ELF-1 (cell line): ENCODE results near the gene SCARB1.

Experiments used
- DNase-seq: peaks from one replicate; pipeline ENCODE4 v3.0.0-alpha.2; 2016; ENCODE audit warnings: low read depth, low spot score

Gene SCARB1

DNA sequence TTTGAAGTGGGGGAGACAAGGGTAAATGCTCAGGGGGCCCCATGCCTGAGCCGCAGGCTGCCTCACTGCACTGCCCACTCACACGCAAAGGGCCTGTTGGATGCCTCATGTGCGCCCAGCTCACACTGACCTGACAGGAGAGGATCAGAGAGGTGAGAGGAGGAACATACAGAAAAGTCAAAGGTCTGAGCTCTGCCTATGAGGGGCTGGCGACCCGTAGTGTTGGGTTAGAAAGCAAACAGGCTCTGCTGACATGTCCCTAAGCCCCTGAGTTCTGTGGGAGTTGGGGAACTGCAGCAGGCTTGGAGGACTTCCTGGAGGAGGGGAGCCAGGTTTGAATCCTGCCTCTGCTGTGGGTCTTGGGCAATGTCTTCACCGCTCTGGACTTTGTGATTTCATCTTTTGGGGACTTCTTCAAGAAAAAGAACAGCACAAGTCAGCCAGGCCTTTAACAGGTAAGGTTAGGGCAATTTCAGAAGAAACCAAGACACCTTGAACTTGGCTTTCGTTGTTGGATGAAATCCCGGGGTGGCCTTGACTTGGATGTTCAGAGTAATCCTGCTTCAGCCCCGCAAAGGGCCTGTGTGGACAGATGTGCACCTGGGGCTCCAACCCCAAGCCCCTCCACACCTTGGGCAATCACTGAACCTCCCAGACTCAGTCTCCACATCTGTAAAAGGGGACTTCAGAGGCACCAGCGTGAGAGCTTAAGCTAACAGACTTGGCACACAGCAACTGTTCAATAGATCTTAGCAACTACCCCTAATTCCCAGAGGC is 116.8 kb downstream of the SCARB1 start:
- DNase-seq, result no peak

DNA sequence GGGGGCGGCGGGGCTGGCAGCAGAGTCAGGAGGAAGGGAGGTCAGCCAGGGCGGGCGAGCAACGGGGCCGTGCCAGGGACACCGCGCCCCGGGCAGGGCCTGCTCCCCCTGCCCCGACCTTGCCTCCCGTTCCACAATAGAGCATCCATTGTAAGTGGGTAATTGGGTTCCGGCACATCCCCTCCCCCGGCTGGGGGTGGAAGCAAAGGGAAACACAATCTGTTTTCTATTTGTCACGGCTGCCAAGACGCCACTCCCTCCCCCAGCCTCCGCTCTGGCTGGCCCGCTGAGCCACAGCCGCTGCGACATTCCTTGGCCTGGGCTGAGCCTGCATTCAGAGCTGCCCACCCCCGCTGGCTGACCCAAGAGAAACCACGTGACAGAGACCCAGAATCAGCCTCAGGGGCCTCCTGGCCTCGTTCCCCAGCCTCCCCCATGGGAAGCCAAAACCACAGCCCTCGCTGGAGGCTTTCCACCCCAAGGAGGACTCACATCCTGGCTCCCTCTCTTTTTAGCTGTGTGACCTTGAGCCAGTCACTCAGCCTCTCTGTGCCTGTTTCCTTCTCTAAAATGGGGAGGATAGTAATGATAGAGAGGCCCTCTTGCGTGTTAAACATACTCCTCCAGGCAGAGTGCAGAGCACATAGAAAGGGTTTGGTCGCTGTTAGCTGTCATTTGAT is 117.6 kb downstream of the SCARB1 start:
- peak; percentile 98 for DNase-seq

DNA sequence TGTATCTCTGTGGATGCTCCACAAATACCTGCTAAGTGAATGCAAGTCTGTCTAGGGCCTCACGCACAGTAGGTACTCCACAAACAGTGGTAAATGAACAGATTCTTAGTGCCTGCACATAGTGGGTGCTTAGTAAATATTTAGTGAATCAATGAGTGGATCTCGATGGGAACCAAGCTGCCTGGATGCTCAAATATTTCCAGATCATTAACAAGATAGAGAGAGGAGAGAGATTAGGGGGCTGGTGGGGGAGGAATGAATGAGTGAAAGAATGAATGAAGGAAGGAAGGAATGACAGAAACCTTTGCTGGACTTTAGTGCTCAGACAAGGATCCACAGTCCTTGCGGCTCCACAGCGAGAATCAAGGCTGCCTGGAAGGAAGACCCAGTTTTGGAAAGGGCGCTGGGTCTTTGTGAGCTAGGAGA is 118.2 kb downstream of the SCARB1 start:
- DNase-seq, result no peak

DNA sequence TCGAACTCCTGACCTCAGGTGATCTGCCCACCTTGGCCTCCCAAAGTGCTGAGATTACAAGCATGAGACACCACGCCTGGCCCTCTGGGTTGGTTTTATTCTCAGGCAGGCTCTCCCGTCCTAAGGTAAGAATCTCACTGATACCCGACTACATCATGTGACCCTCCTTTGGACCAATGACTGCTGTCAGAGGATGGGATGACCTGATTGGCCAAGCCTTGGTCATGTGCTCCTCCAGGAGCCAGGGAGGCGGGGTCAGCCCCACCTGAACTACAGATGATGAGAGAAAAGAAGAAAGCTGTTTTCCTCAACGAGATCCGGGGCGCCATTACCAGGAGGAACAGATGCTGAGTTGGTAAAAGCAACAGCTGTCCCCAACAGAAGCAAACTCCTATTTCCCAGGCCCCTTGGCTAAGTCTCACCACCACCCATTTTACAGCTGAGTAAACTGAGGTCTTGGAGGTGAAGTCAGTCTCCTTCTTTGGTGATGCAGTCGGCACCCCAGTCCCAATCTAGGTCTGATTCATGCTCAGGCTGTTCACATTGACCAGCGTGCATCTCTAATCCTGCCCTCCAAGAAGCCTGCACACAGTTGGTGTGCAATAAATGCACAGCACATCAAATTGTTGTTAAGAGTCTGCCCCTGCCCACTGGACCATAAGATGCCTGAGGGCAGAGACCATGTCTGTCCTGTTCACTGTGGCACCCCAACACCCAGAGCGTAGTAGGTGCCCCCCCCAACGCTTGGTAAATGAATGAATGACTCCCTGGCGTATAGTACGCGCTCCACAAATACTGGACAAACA is 118.8 kb downstream of the SCARB1 start:
- peak; percentile 89 for DNase-seq

DNA sequence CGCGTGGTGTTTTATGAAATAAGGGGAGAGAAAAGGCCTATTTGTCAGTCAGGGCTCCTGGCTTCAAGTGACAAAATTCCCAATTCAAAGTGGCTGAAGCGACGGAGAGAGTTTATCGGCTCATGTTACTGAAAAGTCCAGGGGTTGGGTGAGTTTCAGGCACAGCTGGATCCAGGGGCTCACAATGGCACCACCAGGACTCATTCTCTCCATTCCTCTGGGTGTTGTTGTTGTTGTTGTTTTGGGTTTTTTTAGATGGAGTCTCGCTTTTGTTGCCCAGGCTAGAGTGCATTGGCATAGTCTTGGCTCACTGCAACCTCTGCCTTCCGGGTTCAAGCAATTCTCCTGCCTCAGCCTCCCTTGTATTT is 119.4 kb downstream of the SCARB1 start:
- no peak for DNase-seq

DNA sequence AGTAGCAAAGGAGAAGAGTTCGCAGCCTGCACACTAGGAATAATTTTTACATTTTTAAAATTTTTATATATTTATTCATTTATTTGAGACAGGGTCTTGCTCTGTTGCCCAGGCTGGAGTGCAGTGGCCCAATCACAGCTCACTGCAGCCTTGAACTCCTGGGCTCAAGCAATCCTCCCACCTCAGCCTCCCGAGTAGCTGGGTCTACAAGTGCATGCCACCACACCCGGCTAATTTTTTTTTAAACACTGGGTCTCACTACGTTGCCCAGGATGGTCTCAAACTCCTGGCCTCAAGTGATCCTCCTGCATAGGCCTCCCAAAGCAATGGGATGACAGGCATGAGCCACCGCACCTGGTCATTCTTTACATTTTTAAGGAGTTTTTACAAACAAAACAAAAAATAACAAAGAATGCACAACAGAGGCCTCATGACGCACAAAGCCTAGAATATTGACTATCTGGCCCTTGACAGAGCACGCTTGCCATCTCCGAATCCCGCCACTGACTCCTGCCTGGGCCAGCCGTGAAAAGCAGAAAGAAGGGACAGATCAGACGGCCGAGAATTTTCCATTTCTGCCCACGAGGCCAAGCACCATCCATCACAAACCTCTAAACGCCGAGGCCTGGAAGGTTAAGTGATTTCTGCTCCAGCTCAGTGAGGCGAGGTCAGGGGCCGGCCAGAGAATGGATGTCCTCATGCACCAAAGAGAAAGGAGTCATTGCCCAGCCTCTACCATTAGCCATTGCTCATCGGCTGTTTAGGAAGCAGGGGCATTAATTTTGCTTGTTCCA is 120.0 kb downstream of the SCARB1 start:
- DNase-seq, result no peak

DNA sequence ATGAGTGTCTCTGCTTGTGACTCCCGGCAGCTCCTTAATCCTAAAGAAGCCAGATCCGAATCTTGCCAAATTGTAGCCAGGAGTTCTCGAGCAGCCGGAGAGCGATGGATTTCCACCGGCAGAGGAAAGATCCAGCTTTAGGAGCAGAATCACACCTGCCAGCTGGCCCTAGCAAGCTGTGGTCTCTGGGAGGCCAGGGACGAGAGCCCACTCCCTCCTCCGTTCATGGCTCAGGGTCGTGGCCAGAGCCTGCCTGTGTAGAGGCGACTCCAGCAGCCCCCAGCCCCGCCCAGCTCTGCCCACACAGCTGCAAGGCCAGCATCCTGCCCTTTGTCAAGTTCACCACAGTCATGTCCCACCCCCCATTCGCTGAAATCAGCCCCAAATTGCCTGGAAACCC is 121.0 kb downstream of the SCARB1 start:
- no peak for DNase-seq

DNA sequence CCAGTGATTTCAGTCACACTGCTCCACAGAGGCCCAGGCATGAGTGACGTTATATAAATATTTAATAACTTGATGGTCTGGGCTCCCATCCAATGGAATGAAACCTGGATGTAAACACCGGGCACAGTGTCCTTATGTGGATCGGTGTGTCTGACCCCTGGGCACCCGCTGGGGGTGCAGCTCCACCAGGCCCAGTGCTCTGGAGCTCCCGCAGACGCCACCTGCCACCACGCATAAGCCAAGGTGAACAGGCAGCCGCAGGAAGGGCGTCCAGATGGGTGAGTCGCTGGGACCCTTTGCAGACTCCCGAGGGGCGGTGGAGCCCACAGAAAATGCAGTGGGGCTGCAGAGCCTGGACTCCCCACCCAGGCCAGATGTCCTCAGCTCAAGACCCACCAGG is 121.6 kb downstream of the SCARB1 start:
- DNase-seq, result no peak

DNA sequence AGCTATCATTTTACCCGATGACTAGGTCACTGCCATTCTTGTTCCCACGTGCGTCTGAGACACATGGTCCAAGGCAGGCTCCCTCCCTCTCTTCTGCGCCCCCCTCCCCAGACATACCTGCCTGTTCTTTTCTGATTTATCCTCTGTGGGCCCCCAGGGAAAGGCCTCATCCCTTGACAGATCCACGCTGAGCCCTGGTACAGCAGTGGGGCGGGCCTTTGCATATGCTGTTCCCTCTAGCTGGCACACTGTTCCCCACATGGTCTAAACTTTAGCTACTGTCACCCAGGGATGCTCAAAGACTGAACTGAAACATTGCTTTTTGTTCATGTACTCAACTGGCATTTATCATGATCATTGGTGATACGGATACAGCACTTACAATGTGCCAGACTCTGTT is 122.5 kb downstream of the SCARB1 start:
- DNase-seq, result no peak

DNA sequence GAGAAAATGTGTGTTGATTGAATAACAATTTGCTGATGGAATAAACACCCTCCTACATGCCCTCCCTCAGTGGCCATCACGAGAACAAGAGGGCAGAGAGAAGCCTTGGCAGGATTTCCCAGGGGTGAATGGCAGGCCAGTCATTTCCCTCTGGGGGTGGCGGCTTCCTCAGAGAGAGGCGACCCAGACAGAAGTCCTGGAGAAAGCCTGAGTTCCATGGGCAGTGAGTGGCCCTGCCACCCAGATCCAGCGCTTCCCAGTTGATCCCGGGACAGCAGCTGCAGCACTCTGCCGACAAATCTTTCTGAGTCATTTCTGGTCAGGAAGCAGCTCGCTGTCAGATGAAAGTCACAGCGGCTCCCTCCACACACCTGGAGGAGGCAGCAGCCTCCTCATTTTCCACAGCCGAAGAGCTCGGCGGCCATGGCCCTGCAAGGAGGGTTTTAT is 123.0 kb downstream of the SCARB1 start:
- peak; percentile 63 for DNase-seq

DNA sequence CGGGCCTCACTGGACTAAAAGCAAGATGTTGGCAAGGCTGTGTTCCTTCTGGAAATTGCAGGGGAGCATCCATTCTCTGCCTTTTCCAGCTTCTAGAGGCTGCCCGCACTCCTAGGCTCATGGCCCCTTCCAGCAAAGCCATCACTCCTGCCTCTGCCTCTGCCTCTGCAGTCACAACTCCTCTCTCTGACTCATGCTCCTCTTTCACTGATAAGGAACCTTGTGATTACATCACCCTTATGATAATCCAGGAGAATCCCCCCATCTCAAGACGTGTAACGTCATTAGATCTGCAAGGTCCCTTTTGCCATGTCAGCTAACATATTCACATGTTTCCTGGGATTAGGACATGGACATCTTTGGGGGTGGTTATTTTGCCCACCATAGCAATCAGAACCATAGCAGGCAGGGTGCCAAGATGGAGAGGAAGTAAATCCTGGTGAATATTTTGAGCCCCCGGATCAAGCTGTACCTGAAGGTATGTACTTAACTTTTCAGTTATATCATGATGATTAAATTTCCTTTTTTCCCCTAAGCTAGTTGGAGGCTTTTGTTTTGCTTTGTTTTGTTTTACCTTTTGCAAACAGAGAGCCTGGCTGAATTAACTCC is 123.6 kb downstream of the SCARB1 start:
- DNase-seq, result no peak

DNA sequence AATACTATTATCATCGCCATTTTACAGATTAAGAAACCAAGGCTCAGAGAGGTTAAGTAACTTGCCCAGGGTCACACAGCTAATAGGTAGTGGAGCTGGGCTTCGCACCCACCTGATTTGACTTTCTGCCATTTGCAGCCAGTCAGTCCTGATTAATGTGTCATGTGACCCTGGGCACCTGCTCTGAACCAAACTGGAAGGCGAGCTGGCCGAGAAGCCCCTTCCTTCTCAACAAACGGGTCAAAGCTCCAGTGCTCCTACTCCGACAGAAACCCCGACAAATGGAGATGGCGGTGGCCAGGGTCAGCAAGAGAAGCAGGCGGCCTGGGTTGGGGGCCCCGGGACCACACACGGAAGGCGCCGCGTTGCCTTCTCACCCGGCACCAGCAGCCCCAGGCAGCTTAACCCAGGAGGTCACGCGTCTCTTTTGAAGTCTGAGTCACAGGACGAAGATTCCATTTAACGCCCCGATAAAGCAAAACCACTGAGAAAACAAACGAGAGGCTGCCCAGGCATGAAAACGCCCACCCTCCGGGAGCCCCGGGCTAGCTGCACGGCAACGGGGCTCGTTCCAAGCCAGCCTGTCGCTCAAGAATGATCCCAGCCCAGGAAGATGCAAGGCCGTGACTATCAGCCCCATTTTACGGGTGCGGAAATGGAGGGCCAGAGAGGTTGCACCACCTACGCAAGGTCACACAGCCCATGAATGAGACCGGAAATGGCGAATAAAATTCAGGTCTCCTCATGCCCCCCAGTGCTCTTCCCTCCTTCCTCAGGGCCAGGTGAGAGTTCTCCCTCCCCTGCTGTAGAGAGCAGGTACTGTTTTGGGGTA is 124.8 kb downstream of the SCARB1 start:
- DNase-seq, result peak; percentile 94

DNA sequence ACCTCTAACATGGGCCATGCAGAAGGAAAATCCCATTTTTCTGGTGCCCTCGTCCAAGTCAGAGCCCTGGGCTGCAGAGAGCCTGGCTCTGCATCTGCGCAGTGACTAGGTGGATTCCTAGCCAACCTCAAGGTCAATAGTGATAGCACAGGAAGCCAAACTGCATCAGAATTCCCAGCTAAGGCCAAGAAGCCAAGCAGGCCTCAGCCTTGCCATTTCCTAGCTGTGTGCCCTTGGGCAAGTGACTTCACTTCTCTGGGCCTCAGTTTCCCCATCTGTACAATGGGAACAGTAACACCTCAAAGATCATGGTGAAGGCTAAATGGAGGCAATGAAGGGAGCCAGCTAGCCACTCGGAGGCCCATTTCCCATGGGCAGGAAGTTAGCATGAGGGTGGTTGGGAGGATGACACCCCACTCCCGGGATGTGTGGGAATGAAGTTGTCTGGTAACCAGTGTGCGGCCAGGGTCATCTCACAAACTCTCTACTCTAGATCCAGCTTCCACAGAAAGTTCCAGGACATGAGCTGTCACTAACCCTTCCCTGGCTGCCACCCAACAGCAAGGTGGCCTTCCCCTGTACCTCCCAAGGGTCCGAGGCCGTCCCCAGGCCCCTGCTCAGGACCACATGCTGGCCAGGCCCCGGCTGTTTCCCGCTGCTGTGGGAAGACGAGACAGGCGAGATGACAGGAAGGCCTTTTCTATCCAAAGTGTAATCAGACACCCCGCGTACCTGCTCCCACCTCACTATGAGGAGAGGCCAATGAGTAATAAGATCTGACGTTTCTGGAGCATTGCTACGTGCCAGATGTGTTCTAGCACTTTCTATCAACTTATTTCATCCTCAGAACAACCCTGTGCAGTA is 125.7 kb downstream of the SCARB1 start:
- DNase-seq, result no peak

DNA sequence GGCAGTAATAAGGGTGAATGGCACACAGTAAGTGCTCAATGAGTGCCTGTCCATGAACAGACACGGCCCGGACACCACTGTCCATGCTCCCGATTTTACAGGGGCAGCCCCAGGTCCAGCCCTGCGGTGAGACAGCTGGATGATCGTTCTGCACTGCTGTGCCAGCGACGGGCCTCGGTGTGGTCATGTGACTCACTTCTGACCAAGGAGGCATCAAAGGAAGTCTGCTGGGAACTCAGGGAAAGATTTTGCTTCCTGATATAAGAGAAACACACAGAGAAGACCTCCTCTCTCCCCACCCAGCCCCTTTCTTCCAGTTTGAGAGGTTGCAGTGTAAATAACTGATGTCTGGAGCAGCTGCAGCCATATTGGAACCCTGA is 126.6 kb downstream of the SCARB1 start:
- no peak for DNase-seq

DNA sequence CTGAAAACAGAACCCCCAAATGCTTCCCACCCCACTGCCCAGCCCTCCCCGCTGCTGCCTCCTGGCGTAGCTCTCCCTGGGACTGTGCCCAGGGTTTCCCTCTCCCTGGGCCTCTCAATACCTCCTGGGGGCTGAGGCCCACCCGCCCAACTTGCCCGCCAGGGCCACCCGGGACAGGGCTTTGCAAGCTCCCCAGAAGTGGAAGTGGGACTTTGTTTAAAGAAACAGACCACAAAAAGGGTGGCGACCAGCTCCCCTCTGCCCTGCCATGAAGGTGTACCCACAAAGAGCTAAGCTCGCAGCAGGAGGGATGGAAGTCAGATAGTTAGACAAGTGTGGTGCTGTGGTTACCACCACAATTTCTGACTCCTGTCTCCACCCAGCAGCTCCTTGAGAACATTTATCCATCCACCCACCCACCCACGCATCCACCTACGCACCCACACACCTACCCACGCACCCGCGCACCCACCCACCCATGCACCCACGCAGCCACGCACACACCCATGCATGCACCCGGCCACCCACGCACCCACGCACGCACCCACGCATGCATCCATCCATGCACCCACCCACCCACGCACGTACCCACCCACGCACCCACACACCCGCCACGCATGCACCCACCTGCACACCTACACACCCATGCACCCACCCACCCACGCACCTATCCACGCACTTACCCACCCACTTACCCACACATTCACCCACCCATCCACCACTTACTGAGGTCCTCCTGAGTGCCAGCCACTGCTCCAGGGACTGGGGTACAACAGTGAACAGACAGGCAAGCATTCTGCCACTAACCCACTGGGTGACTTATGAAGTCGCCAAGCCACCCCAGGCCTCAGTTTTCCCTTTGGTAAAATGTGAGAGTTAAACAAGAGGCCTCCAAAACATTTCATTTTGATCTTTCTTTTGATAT is 127.3 kb downstream of the SCARB1 start:
- no peak for DNase-seq

DNA sequence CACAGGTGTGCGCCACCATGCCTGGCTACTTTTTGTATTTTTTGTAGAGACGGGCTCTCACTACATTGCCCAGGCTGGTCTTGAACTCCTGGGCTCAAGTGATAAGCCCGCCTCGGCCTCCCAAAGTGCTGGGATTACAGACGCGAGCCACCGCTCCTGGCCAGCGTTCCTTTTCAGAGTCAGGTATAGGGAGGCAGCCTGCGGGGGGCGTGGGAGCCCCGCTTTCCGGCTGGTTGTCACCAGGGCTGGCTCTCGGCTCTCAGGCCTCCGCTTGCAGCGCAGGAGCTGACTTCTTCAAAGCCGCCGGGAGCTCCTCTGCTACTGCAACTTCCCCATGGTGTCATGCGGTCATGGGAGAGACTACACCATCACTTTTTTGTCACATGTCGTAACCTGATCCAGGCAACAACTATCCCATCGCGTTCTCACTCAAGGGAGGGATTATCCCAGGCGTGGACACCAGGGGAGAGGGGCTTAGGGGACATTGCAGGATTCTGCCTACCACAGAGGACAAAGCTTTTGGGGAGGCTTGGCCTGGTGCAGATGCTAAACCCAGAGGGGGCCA is 129.4 kb downstream of the SCARB1 start:
- peak; percentile 90 for DNase-seq

DNA sequence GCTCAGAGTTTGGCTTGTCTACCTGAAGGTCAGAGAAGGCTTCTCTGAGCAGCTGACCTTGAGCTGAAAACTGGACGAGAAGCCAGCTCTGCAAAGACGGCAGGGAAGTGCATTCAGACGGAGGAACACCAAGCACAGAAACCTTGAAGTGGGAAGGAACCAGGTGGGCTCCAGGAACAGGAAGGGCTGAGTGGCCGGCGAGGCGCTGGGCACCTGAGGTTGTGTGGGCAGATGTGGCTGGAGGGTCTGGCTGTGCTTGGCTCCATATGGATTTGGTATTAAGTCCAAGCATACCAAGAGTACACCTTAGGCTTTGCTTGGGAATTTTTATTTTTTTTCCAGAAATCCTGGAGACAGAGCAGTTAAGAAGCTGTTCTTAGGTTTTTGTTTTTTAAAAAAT is 130.6 kb downstream of the SCARB1 start:
- no peak for DNase-seq
